ENCODE results near the gene TM4SF1. TPM values are rescaled to one million over a fixed set of nuclear protein-coding genes. Genes with fewer than 3 reads are reported as not detected.

TM4SF1 gene
- total RNA-seq, 2 donors from 2014 or later, result 104 to 168 TPM

DNA sequence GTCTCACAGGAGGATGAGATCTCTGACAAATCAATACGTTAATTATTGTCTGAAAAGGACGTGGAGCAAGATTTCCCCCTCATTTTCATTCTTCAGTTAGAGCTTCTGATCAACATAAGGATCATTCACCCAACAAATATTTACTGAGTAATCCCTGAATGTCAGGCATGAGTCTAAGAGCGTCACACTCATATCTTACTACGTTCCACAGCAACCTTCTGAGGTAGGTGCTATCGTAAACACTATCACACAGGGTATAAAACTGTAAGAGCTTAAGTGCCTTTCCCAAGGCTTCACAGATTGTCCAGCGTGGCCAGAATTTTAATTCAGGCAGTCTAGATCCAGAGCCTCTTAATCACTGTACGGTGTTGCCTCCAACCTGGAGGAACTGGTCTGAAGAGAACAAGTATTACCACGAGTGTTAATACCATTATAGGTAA lies 10.6 kb upstream of the TM4SF1 start:
- intact Hi-C loops (cut with DNase I), result no loop called here
- Histone ChIP-seq H3K4me3 (no peak overlapping the region), H3K4me1 (peaks cover 67% of the 10 kb centered on the region), H3K36me3 (replicated peaks in 1 of 2; ENCODE audit: insufficient read depth in 1 of 2, low read depth in 2 of 2) (no peaks in the 10 kb centered on the region), H3K27me3 (no peaks in the 10 kb centered on the region), H3K9me3 (no peaks in the 10 kb centered on the region), H3K27ac (peak overlapping the region; percentile 90 to 94 (median 94))
- no peak for DNase-seq
- ATAC-seq, result peak; percentile 19
- peak in 2 of 3 donors; percentile 46 to 61 for TF ChIP-seq POLR2A (IDR thresholded peaks at IDR 0.05)
- TF ChIP-seq, protein P1, sequence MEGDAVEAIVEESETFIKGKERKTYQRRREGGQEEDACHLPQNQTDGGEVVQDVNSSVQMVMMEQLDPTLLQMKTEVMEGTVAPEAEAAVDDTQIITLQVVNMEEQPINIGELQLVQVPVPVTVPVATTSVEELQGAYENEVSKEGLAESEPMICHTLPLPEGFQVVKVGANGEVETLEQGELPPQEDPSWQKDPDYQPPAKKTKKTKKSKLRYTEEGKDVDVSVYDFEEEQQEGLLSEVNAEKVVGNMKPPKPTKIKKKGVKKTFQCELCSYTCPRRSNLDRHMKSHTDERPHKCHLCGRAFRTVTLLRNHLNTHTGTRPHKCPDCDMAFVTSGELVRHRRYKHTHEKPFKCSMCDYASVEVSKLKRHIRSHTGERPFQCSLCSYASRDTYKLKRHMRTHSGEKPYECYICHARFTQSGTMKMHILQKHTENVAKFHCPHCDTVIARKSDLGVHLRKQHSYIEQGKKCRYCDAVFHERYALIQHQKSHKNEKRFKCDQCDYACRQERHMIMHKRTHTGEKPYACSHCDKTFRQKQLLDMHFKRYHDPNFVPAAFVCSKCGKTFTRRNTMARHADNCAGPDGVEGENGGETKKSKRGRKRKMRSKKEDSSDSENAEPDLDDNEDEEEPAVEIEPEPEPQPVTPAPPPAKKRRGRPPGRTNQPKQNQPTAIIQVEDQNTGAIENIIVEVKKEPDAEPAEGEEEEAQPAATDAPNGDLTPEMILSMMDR (IDR thresholded peaks at IDR 0.05), result no peak
- WGBS, 2 donors, result 26 to 48% methylated on average over 8 of the region's 8 CpGs

DNA sequence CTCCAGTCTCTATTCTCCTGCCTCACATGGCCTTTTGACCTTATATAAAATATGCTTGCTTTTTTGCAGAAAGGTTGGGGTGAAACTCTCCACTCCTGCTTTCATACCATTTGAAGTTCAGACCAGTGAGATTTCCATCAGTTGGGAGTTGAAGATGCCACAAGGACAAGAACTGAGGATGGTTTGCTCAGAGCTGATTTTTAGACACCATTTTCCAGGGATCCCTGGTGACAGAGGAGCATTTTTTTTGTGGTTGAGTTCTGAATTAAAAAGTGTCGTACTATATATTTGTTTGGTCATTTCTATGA lies 8.8 kb upstream of the TM4SF1 start:
- no peaks in the 10 kb centered on the region for H3K27me3 ChIP-seq
- H3K9me3 ChIP-seq, result no peaks in the 10 kb centered on the region
- peak overlapping the region; percentile 90 to 94 (median 94) for H3K27ac ChIP-seq
- TF ChIP-seq POLR2A (IDR thresholded peaks at IDR 0.05), result no peak
- 25 to 28% methylated on average over 1 of the region's 1 CpG for whole genome bisulfite sequencing, 2 donors
- no peaks in the 10 kb centered on the region for H3K36me3 ChIP-seq (replicated peaks in 1 of 2; ENCODE audit: insufficient read depth in 1 of 2, low read depth in 2 of 2)
- intact Hi-C loops (cut with DNase I), result no loop called here
- H3K4me1 ChIP-seq, result peaks cover 62% of the 10 kb centered on the region
- H3K4me3 ChIP-seq, result no peak overlapping the region
- DNase-seq (no peak), ATAC-seq (no peak)

DNA sequence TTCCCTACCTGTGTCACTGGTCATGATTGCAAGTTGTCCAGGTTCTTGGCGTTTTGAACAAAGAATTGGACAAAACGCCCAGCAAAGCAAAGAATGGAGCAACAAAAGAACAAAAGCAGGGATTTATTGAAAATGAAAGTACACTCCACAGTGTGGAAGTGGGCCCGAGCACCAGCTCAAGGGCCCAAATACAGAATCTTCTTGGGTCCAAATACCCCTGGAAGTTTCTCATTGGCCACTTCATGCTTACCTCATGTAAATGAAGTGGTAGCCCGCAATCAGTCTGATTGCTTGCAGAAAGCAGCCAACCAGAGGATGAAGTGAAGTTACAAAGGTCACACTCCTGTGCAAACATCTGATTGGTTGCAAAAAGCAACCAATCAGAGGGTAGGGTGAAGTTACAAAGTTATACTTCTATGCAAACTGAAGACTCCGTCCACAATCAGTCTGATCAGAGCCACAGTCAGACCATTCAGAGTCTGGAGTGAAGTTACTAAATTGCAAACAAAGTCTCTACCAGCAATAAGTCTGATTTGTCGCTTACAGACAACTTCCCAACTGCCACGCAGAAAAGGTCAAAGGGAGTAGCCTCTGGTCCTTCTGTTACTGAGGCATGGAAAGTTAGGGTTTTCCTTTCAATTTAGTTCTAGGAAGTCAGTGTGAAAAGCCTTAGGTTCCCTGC lies 8.3 kb upstream of the TM4SF1 start:
- intact Hi-C loops (cut with DNase I), result no loop called here
- ATAC-seq (no peak), DNase-seq (no peak)
- WGBS, 2 donors, result 74 to 76% methylated on average over 7 of the region's 7 CpGs
- H3K27ac ChIP-seq, result peak overlapping the region; percentile 90 to 94 (median 94)
- H3K27me3 ChIP-seq, result no peaks in the 10 kb centered on the region
- TF ChIP-seq, protein P1 (IDR thresholded peaks at IDR 0.05), result no peak
- no peak for TF ChIP-seq POLR2A (IDR thresholded peaks at IDR 0.05)
- H3K4me3 ChIP-seq, result no peak overlapping the region
- H3K36me3 ChIP-seq (replicated peaks in 1 of 2; ENCODE audit: insufficient read depth in 1 of 2, low read depth in 2 of 2), result no peaks in the 10 kb centered on the region
- H3K9me3 ChIP-seq, result no peaks in the 10 kb centered on the region
- H3K4me1 ChIP-seq, result peaks cover 57% of the 10 kb centered on the region

DNA sequence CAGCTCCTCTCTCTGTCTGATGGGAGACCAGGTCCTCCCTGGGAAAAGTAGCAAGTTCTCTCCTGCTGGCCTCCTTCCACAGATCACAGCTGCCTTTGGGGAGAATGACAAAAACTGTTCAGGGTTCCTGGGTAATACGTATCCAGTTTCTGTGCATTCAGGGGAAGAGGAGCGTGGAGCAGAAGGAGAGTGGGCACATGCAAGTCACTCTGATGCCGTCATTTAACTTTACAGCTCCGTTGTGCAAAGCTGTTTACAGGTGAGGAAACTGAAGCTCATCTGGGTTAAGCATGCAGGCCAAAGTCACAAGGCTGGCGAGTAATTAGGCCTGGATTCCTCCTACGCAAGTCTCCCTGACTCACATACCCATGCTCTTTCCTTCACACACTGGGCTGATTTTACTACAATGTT lies 7.5 kb upstream of the TM4SF1 start:
- Histone ChIP-seq H3K9me3 (no peaks in the 10 kb centered on the region), H3K4me3 (no peak overlapping the region), H3K27me3 (no peaks in the 10 kb centered on the region), H3K36me3 (replicated peaks in 1 of 2; ENCODE audit: insufficient read depth in 1 of 2, low read depth in 2 of 2) (no peaks in the 10 kb centered on the region), H3K27ac (peak overlapping the region; percentile 90 to 94 (median 94)), H3K4me1 (peaks cover 56% of the 10 kb centered on the region)
- 60 to 65% methylated on average over 6 of the region's 6 CpGs for WGBS, 2 donors
- TF ChIP-seq, protein P1 (IDR thresholded peaks at IDR 0.05), result no peak
- no peak for TF ChIP-seq POLR2A (IDR thresholded peaks at IDR 0.05)
- intact Hi-C loops (cut with DNase I), result no loop called here
- ATAC-seq (no peak), DNase-seq (peak in 3 of 4 donors; percentile 33 to 59 (median 52))

DNA sequence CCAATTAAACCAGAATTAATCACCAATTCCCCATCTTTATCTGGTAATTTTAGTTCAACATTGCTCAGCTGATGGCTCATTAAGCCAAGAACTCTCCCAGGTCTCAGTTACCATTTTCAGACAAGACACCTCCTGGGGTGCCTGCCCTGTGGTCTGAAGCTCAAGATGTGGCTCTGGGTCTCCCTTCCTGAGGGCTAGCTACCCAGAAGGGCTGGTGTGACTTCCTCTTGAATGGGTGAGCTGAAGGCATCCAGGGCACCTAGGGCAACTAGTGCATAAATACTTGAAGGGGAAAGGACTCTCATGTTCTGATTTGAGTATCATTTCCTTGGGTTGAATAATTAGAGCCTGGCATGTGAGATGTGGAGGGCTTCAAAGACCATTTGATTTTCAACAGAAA lies 6.7 kb upstream of the TM4SF1 start:
- H3K4me1 ChIP-seq, result peaks cover 57% of the 10 kb centered on the region

More for the DNA sequence above, 6.7 kb upstream of the TM4SF1 start:
- TF ChIP-seq POLR2A (IDR thresholded peaks at IDR 0.05), result no peak
- TF ChIP-seq, protein P1 (IDR thresholded peaks at IDR 0.05), result no peak
- intact Hi-C loops (cut with DNase I), result no loop called here
- Histone ChIP-seq H3K27ac (peak overlapping the region in 3 of 4 donors; percentile 90 to 94 (median 94)), H3K27me3 (no peaks in the 10 kb centered on the region), H3K36me3 (replicated peaks in 1 of 2; ENCODE audit: insufficient read depth in 1 of 2, low read depth in 2 of 2) (no peaks in the 10 kb centered on the region), H3K9me3 (no peaks in the 10 kb centered on the region), H3K4me3 (no peak overlapping the region)
- no peak for DNase-seq
- no peak for ATAC-seq

All from body of pancreas (tissue), 4 donors.